22Rv1 (cell line): ENCODE data around the gene IRF4.

Source experiments
- H3K27ac ChIP-seq: fragments of 450-650 bp; 2 replicates; pipeline ENCODE4 v1.5.1; 2017
- CTCF ChIP-seq: fragments of 450-650 bp; IDR thresholded peaks from 2 replicates; pipeline ENCODE4 v1.5.1; 2017; ENCODE audit warnings: mild to moderate bottlenecking
- ZFX ChIP-seq: fragments of 450-650 bp; IDR thresholded peaks from 2 replicates; pipeline ENCODE4 v1.6.1; 2017; ENCODE audit warnings: antibody characterized with exemption, borderline replicate concordance

Gene IRF4

DNA sequence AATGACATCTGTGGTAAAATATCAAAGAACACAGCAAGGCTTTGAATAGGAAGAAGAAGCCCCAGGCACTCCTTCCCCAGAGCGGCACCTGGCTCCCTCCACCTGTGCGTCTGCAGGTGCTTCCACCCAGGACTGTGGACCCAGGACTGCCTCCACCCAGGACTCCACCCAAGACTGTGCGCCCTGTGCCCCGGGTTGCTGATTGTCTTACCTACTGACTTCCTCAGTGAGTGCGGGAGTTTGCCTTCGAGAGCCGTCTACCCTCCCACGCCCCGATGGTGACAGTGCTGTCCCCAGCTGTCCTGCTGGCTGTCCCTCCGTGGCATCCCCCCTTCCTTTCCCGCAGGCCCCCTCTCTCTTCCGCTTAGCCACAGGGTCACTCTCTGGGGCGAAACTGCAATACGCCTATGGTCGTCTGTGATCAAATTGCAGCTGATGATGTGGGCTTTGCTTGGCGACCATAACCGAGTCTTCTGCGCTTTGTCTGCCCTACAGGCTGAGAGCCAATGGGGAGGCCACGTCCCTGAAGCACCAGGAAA is 52.1 kb downstream of the IRF4 start:
- H3K27ac ChIP-seq = no peak overlapping the region
- TF ChIP-seq CTCF (no peak), ZFX (no peak)

GRCh38 chr6:444653-445275 is 53.2 kb downstream of the IRF4 start:
- H3K27ac ChIP-seq = no peak overlapping the region
- no peak for TF ChIP-seq CTCF
- TF ChIP-seq ZFX = no peak

- TF ChIP-seq ZFX = no peak
- TF ChIP-seq CTCF = no peak
- no peak overlapping the region for H3K27ac ChIP-seq
Measured at GRCh38 chr6:445571-446417, 54.2 kb downstream of the IRF4 start.

DNA sequence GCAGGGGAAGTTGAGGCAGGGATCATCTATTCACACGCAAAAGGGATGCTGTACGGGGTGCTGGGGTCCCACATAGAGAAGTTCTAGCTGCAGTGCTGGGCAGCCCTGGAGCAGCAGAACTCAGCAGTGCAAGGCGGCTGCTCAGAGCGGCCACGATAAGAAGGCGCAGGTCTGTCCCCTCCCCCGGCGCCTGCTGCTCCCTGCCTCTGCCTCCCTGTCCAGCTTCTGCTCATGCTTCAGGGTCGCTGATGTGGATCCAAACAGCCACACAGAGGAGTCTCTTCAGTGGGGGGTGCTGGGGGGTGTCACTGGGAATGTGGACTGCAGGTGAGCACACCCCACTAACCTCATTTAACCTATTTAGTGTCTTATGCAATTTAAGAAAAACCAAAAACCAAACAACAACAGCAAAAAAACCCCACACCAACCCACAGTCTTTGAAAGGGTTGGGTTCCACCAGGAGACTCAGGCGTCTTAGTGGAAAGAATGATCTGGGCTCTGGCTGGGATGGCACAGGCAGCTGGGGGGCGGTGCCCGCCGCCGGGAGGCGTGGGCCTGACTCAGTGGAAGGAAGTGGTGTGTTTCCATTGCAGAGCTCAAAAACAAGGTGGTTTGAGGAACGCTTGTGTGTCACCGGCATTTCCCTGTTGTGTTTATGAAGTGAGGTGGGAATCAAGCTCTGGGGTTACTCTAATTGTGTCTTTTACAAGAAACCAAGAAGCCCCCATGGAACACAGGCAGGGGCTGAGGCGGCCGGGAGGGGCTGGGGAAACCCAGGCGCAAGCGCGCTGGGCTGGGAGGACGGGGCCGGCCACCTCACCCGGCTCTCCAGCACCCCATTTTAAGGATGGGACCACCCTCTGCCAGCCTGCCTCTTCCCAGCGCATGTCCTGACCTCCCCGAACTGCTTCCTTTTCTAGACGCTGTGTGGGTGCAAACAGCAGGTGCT is 55.1 kb downstream of the IRF4 start:
- TF ChIP-seq CTCF (no peak), ZFX (no peak)
- H3K27ac ChIP-seq = no peak overlapping the region

DNA sequence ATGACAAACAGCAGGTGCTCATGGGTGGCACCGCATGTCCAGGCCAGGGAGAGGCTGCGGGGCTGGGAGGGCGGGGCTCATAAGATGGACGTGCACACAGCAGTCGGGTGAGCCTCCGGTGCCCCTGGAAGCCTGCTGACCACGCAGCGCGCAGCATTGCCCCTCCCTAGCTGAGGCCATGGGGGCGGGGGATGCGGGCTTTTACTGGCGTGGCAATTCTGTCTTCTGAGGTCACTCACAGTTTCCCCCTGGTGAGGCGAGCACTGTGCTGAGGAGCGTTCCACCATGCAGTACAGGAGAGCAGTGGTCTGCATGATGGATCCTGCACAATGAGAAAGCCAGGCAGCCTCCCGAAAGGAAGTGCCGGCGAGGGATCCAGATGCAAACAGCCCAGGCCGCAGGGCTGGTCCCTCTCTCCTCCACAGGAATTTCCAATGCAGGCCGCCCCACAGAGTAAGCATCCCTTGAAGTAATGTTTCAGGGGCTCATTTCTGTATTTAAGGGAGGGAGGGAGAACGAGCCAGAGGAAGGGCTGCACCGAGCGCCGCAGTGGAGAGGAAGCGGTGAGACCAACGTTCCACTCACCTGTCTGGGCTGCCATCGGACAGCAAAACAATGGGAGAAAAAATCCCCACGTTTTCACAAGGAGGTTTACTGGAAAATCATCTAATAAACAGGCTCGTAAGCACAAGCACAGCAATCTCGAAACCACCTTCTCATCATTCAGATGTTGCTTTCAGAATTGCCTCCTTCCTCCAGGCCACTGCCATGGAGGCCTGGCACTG is 56.0 kb downstream of the IRF4 start:
- no peak overlapping the region for H3K27ac ChIP-seq
- no peak for TF ChIP-seq CTCF
- no peak for TF ChIP-seq ZFX

DNA sequence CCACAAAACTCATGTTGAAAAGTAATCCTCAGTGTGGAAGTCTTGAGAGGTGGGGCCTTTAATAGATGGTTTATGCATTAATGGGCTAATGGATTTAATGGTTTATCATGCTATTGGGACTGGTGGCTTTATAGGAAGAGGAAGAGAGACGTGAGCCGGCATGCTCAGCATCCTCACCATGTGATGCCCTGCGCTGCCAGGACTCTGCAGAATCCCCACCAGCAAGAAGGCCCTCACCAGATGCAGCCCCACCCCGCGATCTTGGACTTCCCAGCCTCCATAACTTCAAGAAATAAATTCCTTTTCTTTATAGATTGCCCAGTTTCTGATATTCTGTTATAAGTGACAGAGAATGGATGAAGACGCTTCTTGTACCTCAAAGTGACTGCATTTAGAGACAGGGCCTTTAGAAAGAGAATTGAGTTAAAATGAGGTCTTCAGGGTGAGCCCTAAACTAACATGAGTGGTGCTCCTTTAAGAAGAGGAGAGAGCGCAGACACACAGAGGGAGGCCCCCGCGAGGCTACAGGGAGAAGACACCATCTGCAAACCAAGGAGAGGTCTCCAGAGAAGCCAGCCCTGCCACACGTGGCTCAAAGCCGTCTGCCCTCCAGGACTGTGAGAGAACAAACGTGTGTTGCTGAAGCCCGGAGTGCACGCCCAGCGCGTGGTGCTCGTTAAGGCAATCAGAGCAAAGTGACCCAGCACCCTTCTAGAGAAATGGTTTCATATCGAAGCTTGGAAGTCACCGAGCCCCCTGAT is 56.9 kb downstream of the IRF4 start:
- TF ChIP-seq ZFX (no peak), CTCF (no peak)
- no peak overlapping the region for H3K27ac ChIP-seq
